HepG2 (cell line): ENCODE results near the gene RFTN1. TPM values are rescaled to one million over a fixed set of nuclear protein-coding genes. Genes with fewer than 3 reads are reported as not detected.

Source experiments
- ATAC-seq: fragments of 200-7000 bp; cut with Tn5 transposase; 3 replicates; pipeline ENCODE4 v1.9.1; 2020; ENCODE audit warnings: mild to moderate bottlenecking, moderate library complexity
- BruUV-seq: library from RNA; stranded (reverse); fragments of 400-500 nt; replicated peaks from 2 replicates; lab custom pipeline; 2021; lab: Mats Ljungman, UMichigan
- CTCF ChIA-PET: fragments of 300-600 bp; formaldehyde crosslinking; extraction: SDS; loops from one replicate; lab custom pipeline; 2021; ENCODE audit warnings: low total read pairs, inconsistent platforms, low intra/inter-chr PET ratio; lab: Yijun Ruan, JAX
- POLR2A ChIA-PET: fragments of 350-600 bp; sonication (Branson Sonifier 250); formaldehyde crosslinking; loops from one replicate; lab custom pipeline; 2020; ENCODE audit warnings: antibody characterized with exemption, inconsistent platforms; lab: Yijun Ruan, JAX
- DNase-seq: peaks from one replicate; pipeline ENCODE4 v3.0.0-alpha.2; 2015; ENCODE audit warnings: low spot score
- FAIRE-seq: peaks from 3 replicates; lab custom pipeline; 2011; peaks lifted over from hg19 to GRCh38; lab: Jason Lieb, UNC
- H2AFZ ChIP-seq: one replicate; pipeline ENCODE4 v1.6.1; 2011; ENCODE audit warnings: low read length, inconsistent platforms
- H3K27ac ChIP-seq: fragments of 300-600 bp; 3 replicates; pipeline ENCODE4 v1.8.0; 2011; ENCODE audit warnings: mixed run types, mild to moderate bottlenecking, mixed read lengths, low read length, inconsistent platforms; ENCODE audit not compliant: insufficient read depth; ENCODE audit errors: extremely low read length
- H3K27me3 ChIP-seq, 2 experiments: fragments of 200-600 bp in 1 of 2; 2 replicates in 1 of 2; 3 replicates in 1 of 2; pipeline versions ENCODE4 v1.6.0 to v1.8.0; 2011; ENCODE audit warnings: low read length in 2 of 2, mild to moderate bottlenecking in 2 of 2, moderate library complexity in 2 of 2, inconsistent platforms in 1 of 2; ENCODE audit not compliant: insufficient read depth in 2 of 2, control insufficient read depth in 1 of 2
- H3K36me3 ChIP-seq, 2 experiments: fragments of 200-600 bp in 1 of 2; replicated peaks in 1 of 2; 2 replicates in 1 of 2; 3 replicates in 1 of 2; pipeline versions ENCODE4 v1.5.1 to v1.8.0; 2011; ENCODE audit warnings: low read length in 2 of 2, inconsistent platforms in 1 of 2; ENCODE audit not compliant: insufficient read depth in 2 of 2, control insufficient read depth in 1 of 2
- H3K4me1 ChIP-seq: 2 replicates; pipeline ENCODE4 v1.5.1; 2012; ENCODE audit warnings: low read length, inconsistent platforms; ENCODE audit not compliant: insufficient read depth
- H3K4me2 ChIP-seq: 2 replicates; pipeline ENCODE4 v1.6.0; 2011; ENCODE audit warnings: low read depth, low read length, inconsistent platforms
- H3K4me3 ChIP-seq, 3 experiments: fragments of 200-600 bp in 1 of 3; sonication (generic), shearing (Covaris generic) in 1 of 3; replicated peaks in 1 of 3; 2 replicates each; pipeline ENCODE4 v1.5.1; 2011 to 2016; ENCODE audit warnings: low read length in 3 of 3, inconsistent platforms in 2 of 3, low read depth in 2 of 3, mild to moderate bottlenecking in 2 of 3, control low read depth in 1 of 3, mixed read lengths in 1 of 3; ENCODE audit not compliant: insufficient read depth in 1 of 3
- H3K79me2 ChIP-seq: one replicate; pipeline ENCODE4 v1.6.1; 2011; ENCODE audit warnings: low read length, inconsistent platforms; ENCODE audit not compliant: insufficient read depth
- H3K9ac ChIP-seq: 2 replicates; pipeline ENCODE4 v1.6.0; 2011; ENCODE audit warnings: mild to moderate bottlenecking, low read depth, low read length, inconsistent platforms; ENCODE audit not compliant: insufficient read depth
- H3K9me3 ChIP-seq: 2 replicates; pipeline ENCODE4 v1.5.1; 2012; ENCODE audit warnings: mild to moderate bottlenecking, low read length
- H4K20me1 ChIP-seq: 2 replicates; pipeline ENCODE4 v1.6.0; 2011; ENCODE audit warnings: inconsistent platforms, mild to moderate bottlenecking, low read length, moderate library complexity; ENCODE audit not compliant: insufficient read depth
- BRCA1 ChIP-seq: sonication (generic); formaldehyde crosslinking; IDR thresholded peaks from 2 replicates; pipeline ENCODE4 v1.4.0; 2020; ENCODE audit warnings: missing genetic modification reagents
- HDAC2 ChIP-seq: sonication (generic); formaldehyde crosslinking; IDR thresholded peaks from 2 replicates; pipeline ENCODE4 v1.4.0; 2020; ENCODE audit warnings: missing genetic modification reagents
- HMGA1 ChIP-seq: sonication (generic); formaldehyde crosslinking; conservative IDR thresholded peaks from 2 replicates; pipeline ENCODE4 v1.4.0; 2020; ENCODE audit warnings: missing genetic modification reagents
- SRSF9 ChIP-seq: fragments of 200-400 bp; formaldehyde crosslinking; IDR thresholded peaks from 2 replicates; pipeline ENCODE4 v1.6.1; 2018; ENCODE audit warnings: borderline replicate concordance, mild to moderate bottlenecking, low read depth, low read length; ENCODE audit not compliant: insufficient read depth, poor library complexity, severe bottlenecking
- ZBTB3 ChIP-seq: sonication (generic); formaldehyde crosslinking; IDR thresholded peaks from 2 replicates; pipeline ENCODE4 v1.4.0; 2020; ENCODE audit warnings: low read depth, mild to moderate bottlenecking, moderate library complexity, missing genetic modification reagents, borderline replicate concordance
- ZNF577 ChIP-seq: sonication (generic); formaldehyde crosslinking; IDR thresholded peaks from 2 replicates; pipeline ENCODE4 v1.4.0; 2020; ENCODE audit warnings: mild to moderate bottlenecking, low read depth, missing genetic modification reagents, borderline replicate concordance
- WGBS: methylation state at CpG from one replicate; pipeline ENCODE4 v1.1.6; 2017; ENCODE audit warnings: low lambda C conversion rate; 5-methylcytosine and 5-hydroxymethylcytosine counted together
- in situ Hi-C: cut with HindIII; loops from 2 replicates; pipeline ENCODE4 v1.10.0; 2017; ENCODE audit warnings: low pct_unique_long_range_greater_than_20kb; ENCODE audit not compliant: extremely low pct_ligation_motif_present
- intact Hi-C: fragments of 100-400 bp; cut with micrococcal nuclease; formaldehyde crosslinking; loops from one replicate; pipeline ENCODE4 v1.10.0; 2022; ENCODE audit not compliant: unreplicated experiment
- polyA plus RNA-seq, 8 experiments: library from polyadenylated mRNA; depleted of rRNA in 3 of 8; stranded (reverse) in 7 of 8; unstranded in 1 of 8; fragments of >200 nt; fragmentation: Illumina TruSeq in 4 of 8; extraction: Trizol in 4 of 8; gene quantifications; 2 replicates each; pipeline versions ENCODE4 v1.2.1 to v1.2.3, GENCODE V29; 2011 to 2016; ENCODE audit warnings: low read depth in 4 of 8, missing spikeins in 1 of 8, mixed read lengths in 1 of 8; ENCODE audit not compliant: insufficient read depth in 1 of 8
- total RNA-seq, 5 experiments: library from RNA; depleted of rRNA; stranded (reverse); fragments of >200 nt; fragmentation: Illumina TruSeq; extraction: Trizol; gene quantifications; 2 replicates each; pipeline ENCODE4 v1.2.3, GENCODE V29; 2016; ENCODE audit warnings: low read depth in 1 of 5

RFTN1 gene
- total and polyA plus RNA-seq, 2 of the 13 experiments (the other 11 are each of a cell fraction or from before 2014, with no cell fraction given) = not detected

- CTCF ChIA-PET = no interaction called here
- POLR2A ChIA-PET = no interaction called here
- FAIRE-seq = no peak
These were observed 89.4 kb downstream of the RFTN1 start for GRCh38 chr3:16423947-16424673.

GRCh38 chr3:16423298-16423697 is 90.2 kb downstream of the RFTN1 start:
- no peaks in the 10 kb centered on the region for H3K9me3 ChIP-seq
- H2AFZ ChIP-seq = no peak overlapping the region
- peaks cover 0 to 10% of the 10 kb centered on the region in 2 experiments; a peak in 3 of 5 replicates for H3K27me3 ChIP-seq
- in situ Hi-C loops = no loop called here
- BruUV-seq = no TSS peak
- H3K27ac ChIP-seq = no peak overlapping the region
- FAIRE-seq (no peak), DNase-seq (no peak), ATAC-seq (no peak)
- no peaks in the 10 kb centered on the region for H3K79me2 ChIP-seq
- no peak overlapping the region for H3K4me2 ChIP-seq
- no peak overlapping the region for H3K9ac ChIP-seq
- WGBS = 0% methylated on average over 2 of the region's 2 CpGs
- H3K4me3 ChIP-seq = no peak overlapping the region
- CTCF ChIA-PET = no interaction called here
- POLR2A ChIA-PET = no interaction called here
- no peaks in the 10 kb centered on the region for H4K20me1 ChIP-seq
- TF ChIP-seq ZBTB3 = no peak
- TF ChIP-seq BRCA1 (CRISPR knock-in tag) = no peak
- no peak for TF ChIP-seq ZNF577
- no peak for TF ChIP-seq SRSF9
- TF ChIP-seq, all 625 proteins: peak for 0
- Histone ChIP-seq H3K4me1 (no peaks in the 10 kb centered on the region), H3K36me3 (no peaks in the 10 kb centered on the region)
- intact Hi-C loops = no loop called here

More at GRCh38 chr3:16423947-16424673, 89.4 kb downstream of the RFTN1 start:
- Histone ChIP-seq H4K20me1 (no peaks in the 10 kb centered on the region), H3K27me3 (peaks cover 0 to 9% of the 10 kb centered on the region in 2 experiments; a peak in 3 of 5 replicates), H3K79me2 (no peaks in the 10 kb centered on the region), H2AFZ (no peak overlapping the region), H3K9me3 (no peaks in the 10 kb centered on the region), H3K9ac (no peak overlapping the region), H3K4me3 (no peak overlapping the region), H3K4me1 (no peaks in the 10 kb centered on the region), H3K4me2 (no peak overlapping the region), H3K27ac (no peak overlapping the region), H3K36me3 (no peaks in the 10 kb centered on the region)
- no peak for TF ChIP-seq HMGA1 (CRISPR knock-in tag)
- TF ChIP-seq HDAC2 (CRISPR knock-in tag) = no peak
- no TSS peak for BruUV-seq
- 16% methylated on average over 5 of the region's 5 CpGs for WGBS
- DNase-seq (no peak), ATAC-seq (no peak)
- in situ Hi-C loops (no loop called here), intact Hi-C loops (no loop called here)
